Endothelial cell of umbilical vein (primary cell): ENCODE data around the gene CILP2. TPM values are rescaled to one million over a fixed set of nuclear protein-coding genes. Genes with fewer than 3 reads are reported as not detected.

Source experiments
- BruUV-seq: library from RNA; stranded (reverse); fragments of 400-500 nt; replicated peaks from 2 replicates; lab custom pipeline; 2021; lab: Mats Ljungman, UMichigan
- CTCF ChIA-PET: fragments of 300-600, 350-600 bp; sonication (Branson Sonifier 250); formaldehyde crosslinking; loops from one replicate; lab custom pipeline; 2021; ENCODE audit warnings: antibody characterized with exemption, inconsistent platforms; lab: Charles Lee
- POLR2A ChIA-PET: fragments of 300-600, 350-600 bp; sonication (Branson Sonifier 250); formaldehyde crosslinking; loops from one replicate; lab custom pipeline; 2021; ENCODE audit warnings: antibody characterized with exemption, inconsistent platforms; lab: Charles Lee
- DNase-seq: peaks from one replicate; pipeline ENCODE4 v3.0.0-alpha.2; 2011; ENCODE audit warnings: low read depth, low spot score
- FAIRE-seq: peaks from 2 replicates; lab custom pipeline; 2011; peaks lifted over from hg19 to GRCh38; lab: Jason Lieb, UNC
- H2AFZ ChIP-seq: 2 replicates; pipeline ENCODE4 v1.6.0; 2012; ENCODE audit warnings: low read depth, low read length, control low read depth, inconsistent platforms
- H3K27ac ChIP-seq: 2 replicates; pipeline ENCODE4 v1.5.1; 2011; ENCODE audit warnings: low read depth, mild to moderate bottlenecking, control low read depth, low read length, moderate library complexity; ENCODE audit not compliant: insufficient read depth
- H3K27me3 ChIP-seq, 2 experiments: 2 replicates each; pipeline versions ENCODE4 v1.6.0 to v1.6.1; 2011; ENCODE audit warnings: low read length in 2 of 2, mixed read lengths in 1 of 2; ENCODE audit not compliant: control insufficient read depth in 2 of 2, insufficient read depth in 2 of 2
- H3K36me3 ChIP-seq, 2 experiments: 2 replicates in 1 of 2; 3 replicates in 1 of 2; pipeline ENCODE4 v1.5.1; 2011; ENCODE audit warnings: low read length in 2 of 2, mild to moderate bottlenecking in 1 of 2, moderate library complexity in 1 of 2; ENCODE audit not compliant: control insufficient read depth in 2 of 2, insufficient read depth in 2 of 2; ENCODE audit errors: extremely low read depth in 1 of 2
- H3K4me1 ChIP-seq: 3 replicates; pipeline ENCODE4 v1.5.1; 2011; ENCODE audit warnings: mild to moderate bottlenecking, low read length; ENCODE audit not compliant: control insufficient read depth, insufficient read depth; ENCODE audit errors: extremely low read depth
- H3K4me2 ChIP-seq: 2 replicates; pipeline ENCODE4 v1.6.1; 2011; ENCODE audit warnings: low read length, control low read depth, mixed read lengths; ENCODE audit not compliant: insufficient read depth
- H3K4me3 ChIP-seq, 3 experiments: fragments of 200-600 bp in 1 of 3; sonication (generic), shearing (Covaris generic) in 1 of 3; replicated peaks in 1 of 3; 2 replicates each; pipeline ENCODE4 v1.5.1; 2011 to 2016; ENCODE audit warnings: control low read depth in 3 of 3, low read length in 3 of 3, mild to moderate bottlenecking in 2 of 3, inconsistent platforms in 1 of 3, low read depth in 1 of 3, moderate library complexity in 1 of 3; ENCODE audit not compliant: insufficient read depth in 1 of 3
- H3K79me2 ChIP-seq: 2 replicates; pipeline ENCODE4 v1.6.0; 2012; ENCODE audit warnings: low read length, inconsistent platforms; ENCODE audit not compliant: control insufficient read depth, insufficient read depth
- H3K9ac ChIP-seq: replicated peaks from 2 replicates; pipeline ENCODE3; 2011; ENCODE audit warnings: low read length, control low read depth; ENCODE audit not compliant: insufficient read depth; ENCODE audit errors: extremely low read depth
- H3K9me1 ChIP-seq: replicated peaks from 3 replicates; pipeline ENCODE4 v1.6.0; 2011; ENCODE audit warnings: mild to moderate bottlenecking, low read length; ENCODE audit not compliant: control insufficient read depth, insufficient read depth; ENCODE audit errors: extremely low read depth
- H3K9me3 ChIP-seq: replicated peaks from 2 replicates; pipeline ENCODE4 v1.5.1; 2012; ENCODE audit warnings: low read length, inconsistent platforms; ENCODE audit not compliant: control insufficient read depth, insufficient read depth
- H4K20me1 ChIP-seq: replicated peaks from 2 replicates; pipeline ENCODE3; 2011; ENCODE audit warnings: mild to moderate bottlenecking, low read length; ENCODE audit not compliant: control insufficient read depth, insufficient read depth; ENCODE audit errors: extremely low read depth
- EZH2 ChIP-seq: IDR thresholded peaks from 2 replicates; pipeline ENCODE4 v1.6.1; 2012; ENCODE audit warnings: borderline replicate concordance, low read depth, mild to moderate bottlenecking, moderate library complexity, low read length, inconsistent platforms; ENCODE audit not compliant: severe bottlenecking
- FOS ChIP-seq: IDR thresholded peaks from 2 replicates; pipeline ENCODE4 v1.6.1; 2011; ENCODE audit warnings: mild to moderate bottlenecking, low read length, moderate library complexity, borderline replicate concordance; ENCODE audit not compliant: insufficient read depth
- JUN ChIP-seq: IDR thresholded peaks from 2 replicates; pipeline ENCODE4 v1.6.1; 2011; ENCODE audit warnings: borderline replicate concordance, low read depth; ENCODE audit not compliant: insufficient read length, insufficient read depth
- MYC ChIP-seq: IDR thresholded peaks from one replicate; pipeline ENCODE4 v1.6.1; 2011; ENCODE audit warnings: mild to moderate bottlenecking, low read depth, low read length
- POLR2A ChIP-seq: IDR thresholded peaks from 2 replicates; pipeline ENCODE4 v1.6.1; 2012; ENCODE audit warnings: low read depth, mild to moderate bottlenecking, control low read depth, low read length
- POLR2AphosphoS5 ChIP-seq: IDR thresholded peaks from 2 replicates; pipeline ENCODE4 v1.6.1; 2012; ENCODE audit warnings: low read depth, mild to moderate bottlenecking, control low read depth, low read length, moderate library complexity; ENCODE audit not compliant: insufficient read depth
- dilution Hi-C: fragments of 300-500 bp; cut with MboI; formaldehyde crosslinking; loops from one replicate; pipeline ENCODE4 v1.15.0; 2019; ENCODE audit warnings: low sequenced_read_pairs; ENCODE audit not compliant: extremely low pct_ligation_motif_present
- intact Hi-C: fragments of 100-400 bp; cut with micrococcal nuclease; formaldehyde crosslinking; loops from one replicate; pipeline ENCODE4 v1.10.0; 2022
- polyA plus RNA-seq, 4 experiments: library from polyadenylated mRNA; depleted of rRNA in 3 of 4; stranded (reverse) in 3 of 4; unstranded in 1 of 4; fragments of >200 nt; gene quantifications; 2 replicates each; pipeline versions ENCODE4 v1.2.1 to v1.2.3, GENCODE V29; 2011 to 2012; ENCODE audit warnings: missing spikeins in 1 of 4
- total RNA-seq: library from RNA; stranded (reverse); gene quantifications from 2 replicates; pipeline ENCODE4 v1.2.3, GENCODE V29; 2021

CILP2 gene
- total and polyA plus RNA-seq, 2 donors (not counting 3 experiments of a cell fraction or from before 2014, with no cell fraction given): 0.01 TPM; not detected in 1

- Histone ChIP-seq H4K20me1 (no peaks in the 10 kb centered on the region), H3K4me2 (no peak overlapping the region), H3K9me3 (no peaks in the 10 kb centered on the region), H3K9me1 (no peaks in the 10 kb centered on the region), H3K79me2 (no peaks in the 10 kb centered on the region), H3K36me3 (no peaks in the 10 kb centered on the region), H2AFZ (no peak overlapping the region), H3K4me3 (no peak overlapping the region), H3K9ac (no peak overlapping the region), H3K27ac (no peak overlapping the region), H3K27me3 (no peaks in the 10 kb centered on the region), H3K4me1 (no peaks in the 10 kb centered on the region)
- DNase-seq (no peak), FAIRE-seq (no peak)
- ChIA-PET POLR2A (no interaction called here), CTCF (no interaction called here)
- no peak for TF ChIP-seq POLR2A
- no peak for TF ChIP-seq POLR2AphosphoS5
- no peak for TF ChIP-seq JUN
- no peak for TF ChIP-seq MYC
- no peak for TF ChIP-seq FOS
- dilution Hi-C loops (no loop called here), intact Hi-C loops (no loop called here)
- BruUV-seq: no TSS peak
These were observed 53.2 kb downstream of the CILP2 start for GRCh38 chr19:19591133-19591825.

GRCh38 chr19:19592690-19593089, 54.6 kb downstream of the CILP2 start:
- H3K79me2 ChIP-seq: no peaks in the 10 kb centered on the region
- intact Hi-C loops: no loop called here

More at GRCh38 chr19:19592690-19593089, 54.6 kb downstream of the CILP2 start:
- H4K20me1 ChIP-seq: no peaks in the 10 kb centered on the region
- no peaks in the 10 kb centered on the region for H3K27me3 ChIP-seq
- no peaks in the 10 kb centered on the region for H3K36me3 ChIP-seq
- H3K9me1 ChIP-seq: no peaks in the 10 kb centered on the region
- no peaks in the 10 kb centered on the region for H3K9me3 ChIP-seq
- POLR2A ChIA-PET: no interaction called here
- TF ChIP-seq JUN: no peak
- TF ChIP-seq POLR2AphosphoS5: no peak
- no peak for TF ChIP-seq MYC
- no peak for TF ChIP-seq EZH2
- H3K4me2 ChIP-seq: no peak overlapping the region
- no peak for FAIRE-seq
- dilution Hi-C loops: no loop called here
- no peak for DNase-seq
- no peak overlapping the region for H3K9ac ChIP-seq
- BruUV-seq: no TSS peak
- CTCF ChIA-PET: no interaction called here
- no peaks in the 10 kb centered on the region for H3K4me1 ChIP-seq
- no peak overlapping the region for H3K27ac ChIP-seq
- H3K4me3 ChIP-seq: no peak overlapping the region
- no peak overlapping the region for H2AFZ ChIP-seq
